Brain microvascular endothelial cell (primary cell): ENCODE results near the gene SAP30BP.

Experiments
- DNase-seq: peaks from one replicate; pipeline ENCODE4 v3.0.0-alpha.2; 2020
- H3K27ac ChIP-seq: fragments of 250-450 bp; sonication (Bioruptor Pico); 2 replicates; pipeline ENCODE4 v1.5.1; 2020; ENCODE audit warnings: mild to moderate bottlenecking, moderate library complexity
- H3K27me3 ChIP-seq: fragments of 250-450 bp; sonication (Bioruptor Pico); replicated peaks from 2 replicates; pipeline ENCODE4 v1.5.1; 2020; ENCODE audit warnings: mild to moderate bottlenecking
- H3K36me3 ChIP-seq: fragments of 250-450 bp; sonication (Bioruptor Pico); replicated peaks from 2 replicates; pipeline ENCODE4 v1.5.1; 2020; ENCODE audit warnings: mild to moderate bottlenecking
- H3K4me3 ChIP-seq: 2 replicates; pipeline ENCODE4 v1.5.1; 2011; ENCODE audit warnings: low read depth, mild to moderate bottlenecking, control low read depth, low read length, moderate library complexity
- CTCF ChIP-seq: IDR thresholded peaks from 2 replicates; pipeline ENCODE4 v1.5.1; 2011; ENCODE audit warnings: low read depth, mild to moderate bottlenecking, moderate library complexity, low read length, control low read depth, inconsistent platforms; ENCODE audit errors: missing control alignments
- in situ Hi-C: cut with HindIII; loops from 2 replicates; pipeline ENCODE4 v1.10.0; 2017; ENCODE audit warnings: low sequenced_read_pairs, low pct_ligation_motif_present

Gene SAP30BP

GRCh38 chr17:75691801-75692626 lies 24.9 kb downstream of the SAP30BP start:
- no peak for TF ChIP-seq CTCF
- DNase-seq = no peak
- Histone ChIP-seq H3K4me3 (no peak overlapping the region), H3K27me3 (no peaks in the 10 kb centered on the region), H3K27ac (no peak overlapping the region), H3K36me3 (peaks cover 16% of the 10 kb centered on the region)
- in situ Hi-C loops = no loop called here

GRCh38 chr17:75692976-75693375 lies 25.8 kb downstream of the SAP30BP start:
- Histone ChIP-seq H3K27ac (no peak overlapping the region), H3K36me3 (peaks cover 17% of the 10 kb centered on the region), H3K27me3 (no peaks in the 10 kb centered on the region), H3K4me3 (no peak overlapping the region)
- in situ Hi-C loops = no loop called here
- no peak for DNase-seq
- no peak for TF ChIP-seq CTCF

- H3K27ac ChIP-seq = peak overlapping the region; percentile 14
- peak; percentile 31 for TF ChIP-seq CTCF
- H3K27me3 ChIP-seq = no peaks in the 10 kb centered on the region
- peaks cover 17% of the 10 kb centered on the region for H3K36me3 ChIP-seq
- no peak overlapping the region for H3K4me3 ChIP-seq
- in situ Hi-C loops = no loop called here
- no peak for DNase-seq
Observed at GRCh38 chr17:75693500-75694481, 26.7 kb downstream of the SAP30BP start.

GRCh38 chr17:75694536-75694935 lies 27.4 kb downstream of the SAP30BP start:
- no peak for TF ChIP-seq CTCF
- in situ Hi-C loops = no loop called here
- Histone ChIP-seq H3K4me3 (no peak overlapping the region), H3K36me3 (peaks cover 17% of the 10 kb centered on the region), H3K27me3 (no peaks in the 10 kb centered on the region), H3K27ac (peak overlapping the region; percentile 14)
- no peak for DNase-seq

- Histone ChIP-seq H3K4me3 (no peak overlapping the region), H3K27ac (no peak overlapping the region), H3K36me3 (peaks cover 20% of the 10 kb centered on the region), H3K27me3 (no peaks in the 10 kb centered on the region)
- no peak for TF ChIP-seq CTCF
- in situ Hi-C loops = no loop called here
- DNase-seq = no peak
Observed at GRCh38 chr17:75695141-75695829, 28.1 kb downstream of the SAP30BP start.
